ENCODE measurements around the gene RNF223. TPM values are rescaled to one million over a fixed set of nuclear protein-coding genes. Genes with fewer than 3 reads are reported as not detected.

The RNF223 gene
- total and polyA plus RNA-seq, 2 of the 8 experiments (the other 6 are each of a cell fraction or from before 2014, with no cell fraction given) = not detected

GRCh38 chr1:1053682-1054081 lies 20.4 kb downstream of the RNF223 start:
- no peaks in the 10 kb centered on the region for H3K9me3 ChIP-seq (ENCODE audit: insufficient read depth in 2 of 2, low read depth in 1 of 2, low read length in 1 of 2)
- no peak overlapping the region for H3K23ac ChIP-seq (ENCODE audit: insufficient read length)
- no peak overlapping the region for H3K14ac ChIP-seq (ENCODE audit: insufficient read length)
- H3K79me2 ChIP-seq (ENCODE audit: control insufficient read depth in 1 of 2, insufficient read depth in 2 of 2, low read length in 2 of 2) = no peaks in the 10 kb centered on the region
- H4K5ac ChIP-seq (ENCODE audit: insufficient read length, low read depth, low read length) = no peak overlapping the region
- no peak for DNase-seq (ENCODE audit: low read depth in 1 of 2, low spot score in 2 of 2)
- no peak overlapping the region for H3K9ac ChIP-seq (replicated peaks in 1 of 4; ENCODE audit: extremely low read depth in 1 of 4, low read depth in 3 of 4, low read length in 3 of 4)
- no peak overlapping the region for H2BK12ac ChIP-seq (ENCODE audit: low read depth, low read length)
- no peaks in the 10 kb centered on the region; the same call in 1 of the 2 replicates for H3K23me2 ChIP-seq (ENCODE audit: low read depth, low read length)
- ChIA-PET CTCF (ENCODE audit: partially characterized antibody) (interaction anchor here (0.9 to 7.6 kb wide), 3 partner anchors 9 to 70 kb away, joined by 3 to 37 read pairs (median 4); no protein-coding TSS in a partner anchor), POLR2A (ENCODE audit: partially characterized antibody) (interaction anchor here (1.6 to 6.9 kb wide), 3 partner anchors 15 to 30 kb away, joined by 3 to 70 read pairs (median 8); no protein-coding TSS in a partner anchor)
- peaks cover 5% of the 10 kb centered on the region; the same call in 1 of the 2 replicates for H3K79me1 ChIP-seq (ENCODE audit: low read depth, low read length)
- peaks cover 2 to 58% (median 27%) of the 10 kb centered on the region in 4 experiments; a peak in 6 of 8 replicates for H3K36me3 ChIP-seq (ENCODE audit: control insufficient read depth in 2 of 4, insufficient read depth in 4 of 4, low read length in 3 of 4)
- H2AFZ ChIP-seq (ENCODE audit: low read length) = no peak overlapping the region
- H3K56ac ChIP-seq (replicated peaks; ENCODE audit: insufficient read length, low read depth, low read length) = no peak overlapping the region
- no peak overlapping the region for H2BK20ac ChIP-seq (ENCODE audit: low read length)
- H4K8ac ChIP-seq (ENCODE audit: extremely low read depth, insufficient read depth, low read length) = no peak overlapping the region
- no peak overlapping the region for H3K4me2 ChIP-seq (ENCODE audit: insufficient read depth in 1 of 2, low read depth in 2 of 2, low read length in 2 of 2)
- no peak overlapping the region for H3K4me3 ChIP-seq (ENCODE audit: extremely low read depth in 1 of 4, insufficient read depth in 2 of 4, low read depth in 3 of 4, low read length in 4 of 4)
- peaks cover 3 to 11% (median 8%) of the 10 kb centered on the region in 4 experiments for H3K27me3 ChIP-seq (replicated peaks in 1 of 4; ENCODE audit: control insufficient read depth in 3 of 4, extremely low read depth in 1 of 4, insufficient read depth in 3 of 4, low read length in 3 of 4)
- no peak overlapping the region for H2AK5ac ChIP-seq (ENCODE audit: low read depth, low read length)
- no peak overlapping the region; the same call in 1 of the 2 replicates for H3K27ac ChIP-seq (ENCODE audit: low read depth, low read length)
- H4K20me1 ChIP-seq (replicated peaks in 1 of 2; ENCODE audit: control insufficient read depth in 1 of 2, insufficient read depth in 2 of 2, low read length in 2 of 2) = peaks cover 0 to 23% of the 10 kb centered on the region in 2 experiments
- no peak overlapping the region for H2BK120ac ChIP-seq (replicated peaks; ENCODE audit: low read depth, low read length)
- H4K91ac ChIP-seq (replicated peaks; ENCODE audit: insufficient read length, low read length) = no peak overlapping the region
- no peak overlapping the region for H3K18ac ChIP-seq (ENCODE audit: extremely low read depth, low read length)
- no peak overlapping the region for H2BK5ac ChIP-seq (ENCODE audit: low read depth, low read length)
- WGBS, 2 experiments (ENCODE audit: extremely low coverage in 1 of 2, insufficient coverage in 1 of 2, insufficient read length in 1 of 2, insufficient replicate concordance in 2 of 2, low coverage in 1 of 2, low lambda C conversion rate in 2 of 2, missing lambda C conversion rate in 1 of 2) = 95% methylated on average over 17 of the region's 18 CpGs; no CpG with 5 or more reads in 1 of the 2 experiments
- H3K4ac ChIP-seq (replicated peaks; ENCODE audit: insufficient read length, low read depth, low read length) = no peak overlapping the region
- TF ChIP-seq FOSL1 (IDR thresholded peaks at IDR 0.05; ENCODE audit: insufficient read depth, low read depth, low read length) (no peak), NANOG (IDR thresholded peaks at IDR 0.05; ENCODE audit: insufficient read depth, low read depth, low read length, poor library complexity, severe bottlenecking) (no peak), ZNF274 (IDR thresholded peaks at IDR 0.05; ENCODE audit: borderline replicate concordance, extremely low read depth, low read length) (no peak), POLR2AphosphoS5 (IDR thresholded peaks at IDR 0.05; ENCODE audit: low read depth, low read length) (no peak), TBP (IDR thresholded peaks at IDR 0.05; ENCODE audit: low read depth, low read length) (no peak), BRCA1 (IDR thresholded peaks at IDR 0.05; ENCODE audit: low read depth, low read length) (no peak), EGR1 (IDR thresholded peaks at IDR 0.05; ENCODE audit: borderline replicate concordance, low read depth, low read length) (no peak)
- TF ChIP-seq, protein P1, sequence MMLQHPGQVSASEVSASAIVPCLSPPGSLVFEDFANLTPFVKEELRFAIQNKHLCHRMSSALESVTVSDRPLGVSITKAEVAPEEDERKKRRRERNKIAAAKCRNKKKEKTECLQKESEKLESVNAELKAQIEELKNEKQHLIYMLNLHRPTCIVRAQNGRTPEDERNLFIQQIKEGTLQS (IDR thresholded peaks at IDR 0.05; ENCODE audit: insufficient read depth, low read depth, low read length) = no peak
- no peak overlapping the region for H2BK15ac ChIP-seq (ENCODE audit: low read length)
- FAIRE-seq = no peak
- peaks cover 0 to 5% (median 2%) of the 10 kb centered on the region in 4 experiments; a peak in 2 of 7 replicates for H3K4me1 ChIP-seq (replicated peaks in 1 of 4; ENCODE audit: control insufficient read depth in 3 of 4, insufficient read depth in 4 of 4, low read length in 3 of 4)

Data from H1 (cell line).